HCT116 (cell line): ENCODE data around the gene RASGEF1C. TPM values are rescaled to one million over a fixed set of nuclear protein-coding genes. Genes with fewer than 3 reads are reported as not detected.

ENCODE experiments used
- ATAC-seq: fragments of 200-7000 bp; cut with Tn5 transposase; 2 replicates; pipeline ENCODE4 v1.9.1; 2020; ENCODE audit warnings: mild to moderate bottlenecking, moderate library complexity
- BruUV-seq: library from RNA; stranded (reverse); fragments of 400-500 nt; replicated peaks from 2 replicates; lab custom pipeline; 2021; lab: Mats Ljungman, UMichigan
- CTCF ChIA-PET: fragments of 300-600 bp; sonication (Branson Sonifier 250); formaldehyde crosslinking; loops from one replicate; lab custom pipeline; 2021; ENCODE audit warnings: antibody characterized with exemption; lab: Charles Lee
- POLR2A ChIA-PET: fragments of 300-600, 350-600 bp; sonication (Branson Sonifier 250); formaldehyde crosslinking; loops from one replicate; lab custom pipeline; 2021; ENCODE audit warnings: antibody characterized with exemption; lab: Charles Lee
- RAD21 ChIA-PET, 2 experiments: fragments of 300-600 bp; sonication (Branson Sonifier 250); formaldehyde crosslinking; loops; one replicate each; lab custom pipeline; 2023; ENCODE audit warnings: low total read pairs in 2 of 2; ENCODE audit not compliant: uncharacterized antibody in 2 of 2, unreplicated experiment in 2 of 2, low non-redundant PET in 1 of 2; lab: Charles Lee
- DNase-seq: peaks from one replicate; pipeline ENCODE4 v3.0.0-alpha.2; 2010; ENCODE audit warnings: low read depth, low spot score
- H2AFZ ChIP-seq: fragments of 200-600 bp; shearing (Covaris generic), sonication (generic); 2 replicates; pipeline ENCODE4 v1.6.1; 2017; ENCODE audit warnings: low read depth, mixed run types, mixed read lengths, antibody characterized with exemption, low read length; ENCODE audit not compliant: poor library complexity, severe bottlenecking
- H3K27ac ChIP-seq: 2 replicates; pipeline ENCODE4 v1.5.1; 2012; ENCODE audit warnings: low read depth, low read length
- H3K27me3 ChIP-seq: fragments of 200-600 bp; sonication (generic); 2 replicates; pipeline ENCODE4 v1.6.1; 2016; ENCODE audit warnings: mixed run types, low read length, mixed read lengths; ENCODE audit not compliant: insufficient read depth
- H3K36me3 ChIP-seq, 2 experiments: fragments of 200-500 bp in 1 of 2; fragments of 200-600 bp in 1 of 2; sonication (Bioruptor generic) in 1 of 2; sonication (generic) in 1 of 2; 2 replicates each; pipeline versions ENCODE4 v1.5.1 to v1.6.1; 2014 to 2016; ENCODE audit warnings: low read length in 2 of 2, inconsistent platforms in 1 of 2, mixed read lengths in 1 of 2, mixed run types in 1 of 2; ENCODE audit not compliant: insufficient read depth in 2 of 2, control insufficient read depth in 1 of 2
- H3K4me1 ChIP-seq, 2 experiments: fragments of 200-600 bp in 1 of 2; sonication (generic) in 1 of 2; 2 replicates each; pipeline versions ENCODE4 v1.5.1 to v1.6.1; 2012 to 2017; ENCODE audit warnings: low read length in 2 of 2, inconsistent platforms in 1 of 2, mild to moderate bottlenecking in 1 of 2, mixed read lengths in 1 of 2, mixed run types in 1 of 2, moderate library complexity in 1 of 2; ENCODE audit not compliant: insufficient read depth in 2 of 2, control insufficient read depth in 1 of 2
- H3K4me2 ChIP-seq: fragments of 200-600 bp; sonication (generic); 2 replicates; pipeline ENCODE4 v1.6.1; 2017; ENCODE audit warnings: mixed run types, low read length, mixed read lengths
- H3K4me3 ChIP-seq, 2 experiments: fragments of 200-600 bp in 1 of 2; sonication (generic) in 1 of 2; replicated peaks in 1 of 2; 2 replicates each; pipeline ENCODE4 v1.5.1; 2011 to 2016; ENCODE audit warnings: low read length in 2 of 2, control low read depth in 1 of 2, low read depth in 1 of 2, mild to moderate bottlenecking in 1 of 2, mixed read lengths in 1 of 2, mixed run types in 1 of 2
- H3K79me2 ChIP-seq: fragments of 200-600 bp; sonication (generic); 2 replicates; pipeline ENCODE4 v1.6.1; 2017; ENCODE audit warnings: mild to moderate bottlenecking, mixed run types, low read length, moderate library complexity, mixed read lengths; ENCODE audit not compliant: insufficient read depth
- H3K9ac ChIP-seq: fragments of 200-600 bp; sonication (generic); 2 replicates; pipeline ENCODE4 v1.6.1; 2016; ENCODE audit warnings: low read length, mixed read lengths
- H3K9me2 ChIP-seq: fragments of 200-600 bp; sonication (generic), shearing (Covaris generic); 2 replicates; pipeline ENCODE4 v1.6.1; 2017; ENCODE audit warnings: mixed run types, mild to moderate bottlenecking, moderate library complexity; ENCODE audit not compliant: insufficient read depth
- H3K9me3 ChIP-seq, 2 experiments: fragments of 200-500 bp in 1 of 2; fragments of 200-600 bp in 1 of 2; sonication (Bioruptor generic) in 1 of 2; sonication (generic) in 1 of 2; 2 replicates each; pipeline ENCODE4 v1.6.1; 2014 to 2017; ENCODE audit warnings: low read length in 2 of 2, mixed read lengths in 2 of 2, inconsistent platforms in 1 of 2, low read depth in 1 of 2, mild to moderate bottlenecking in 1 of 2, mixed run types in 1 of 2, moderate library complexity in 1 of 2; ENCODE audit not compliant: control insufficient read depth in 1 of 2, insufficient read depth in 1 of 2
- H4K20me1 ChIP-seq: fragments of 200-600 bp; sonication (generic), shearing (Covaris generic); 2 replicates; pipeline ENCODE4 v1.6.1; 2017; ENCODE audit warnings: mixed run types, mild to moderate bottlenecking, moderate library complexity; ENCODE audit not compliant: insufficient read depth
- ATF3 ChIP-seq: IDR thresholded peaks from 2 replicates; pipeline ENCODE4 v1.6.1; 2012
- CBX3 ChIP-seq: IDR thresholded peaks from 2 replicates; pipeline ENCODE4 v1.6.1; 2012; ENCODE audit warnings: low read depth
- CEBPB ChIP-seq: IDR thresholded peaks from 2 replicates; pipeline ENCODE4 v1.6.1; 2012; ENCODE audit warnings: low read depth
- EZH2 ChIP-seq: fragments of 200-600 bp; sonication (generic); IDR thresholded peaks from 2 replicates; pipeline ENCODE4 v1.6.1; 2017; ENCODE audit warnings: antibody characterized with exemption, mixed run types
- FOSL1 ChIP-seq: IDR thresholded peaks from 2 replicates; pipeline ENCODE4 v1.6.1; 2012; ENCODE audit warnings: low read depth
- JUND ChIP-seq: IDR thresholded peaks from 2 replicates; pipeline ENCODE4 v1.6.1; 2012
- POLR2A ChIP-seq: IDR thresholded peaks from 2 replicates; pipeline ENCODE4 v1.7.0; 2011; ENCODE audit warnings: borderline replicate concordance; ENCODE audit not compliant: insufficient read depth, insufficient read length; ENCODE audit errors: extremely low read depth
- POLR2AphosphoS5 ChIP-seq: IDR thresholded peaks from 2 replicates; pipeline ENCODE4 v1.6.1; 2011; ENCODE audit warnings: mild to moderate bottlenecking, low read depth, low read length, moderate library complexity
- RAD21 ChIP-seq: IDR thresholded peaks from 2 replicates; pipeline ENCODE4 v1.6.1; 2012; ENCODE audit warnings: low read depth, mild to moderate bottlenecking
- SIN3A ChIP-seq: IDR thresholded peaks from 2 replicates; pipeline ENCODE4 v1.6.1; 2012; ENCODE audit warnings: low read depth
- SP1 ChIP-seq: IDR thresholded peaks from 2 replicates; pipeline ENCODE4 v1.6.1; 2012; ENCODE audit warnings: low read depth
- SRF ChIP-seq: IDR thresholded peaks from 2 replicates; pipeline ENCODE4 v1.6.1; 2012; ENCODE audit warnings: low read depth
- TCF7L2 ChIP-seq: IDR thresholded peaks from 2 replicates; pipeline ENCODE4 v1.7.0; 2011; ENCODE audit warnings: borderline replicate concordance, inconsistent platforms; ENCODE audit not compliant: insufficient read depth, insufficient read length; ENCODE audit errors: extremely low read depth
- YY1 ChIP-seq: IDR thresholded peaks from 2 replicates; pipeline ENCODE4 v1.6.1; 2011; ENCODE audit warnings: low read length, low read depth, moderate library complexity, mild to moderate bottlenecking; ENCODE audit not compliant: insufficient replicate concordance; ENCODE audit errors: extremely low read depth
- intact Hi-C: fragments of 100-400 bp; cut with micrococcal nuclease; formaldehyde crosslinking; loops from 2 replicates; pipeline ENCODE4 v1.10.0; 2022
- total RNA-seq: library from RNA; stranded (reverse); gene quantifications from one replicate; pipeline ENCODE4 v1.2.1, GENCODE V29; 2021; ENCODE audit not compliant: unreplicated experiment
- TF ChIP-seq, protein P1 (sequence below): IDR thresholded peaks from 2 replicates; pipeline ENCODE4 v1.6.1; 2011; ENCODE audit warnings: mild to moderate bottlenecking, low read length, moderate library complexity; ENCODE audit not compliant: insufficient replicate concordance; ENCODE audit errors: extremely low read depth
- TF ChIP-seq, protein P2 (sequence below): IDR thresholded peaks from 2 replicates; pipeline ENCODE4 v1.6.1; 2012
- TF ChIP-seq, protein P3 (sequence below): IDR thresholded peaks from 2 replicates; pipeline ENCODE4 v1.6.1; 2012; ENCODE audit warnings: low read depth

RASGEF1C gene
- total RNA-seq, 1 experiment from 2014 or later, result 1.2 TPM

- TF ChIP-seq SP1 (no peak), CEBPB (no peak), POLR2A (no peak)
Measured at GRCh38 chr5:180101451-180102105, 107.4 kb downstream of the RASGEF1C start (continued).

DNA sequence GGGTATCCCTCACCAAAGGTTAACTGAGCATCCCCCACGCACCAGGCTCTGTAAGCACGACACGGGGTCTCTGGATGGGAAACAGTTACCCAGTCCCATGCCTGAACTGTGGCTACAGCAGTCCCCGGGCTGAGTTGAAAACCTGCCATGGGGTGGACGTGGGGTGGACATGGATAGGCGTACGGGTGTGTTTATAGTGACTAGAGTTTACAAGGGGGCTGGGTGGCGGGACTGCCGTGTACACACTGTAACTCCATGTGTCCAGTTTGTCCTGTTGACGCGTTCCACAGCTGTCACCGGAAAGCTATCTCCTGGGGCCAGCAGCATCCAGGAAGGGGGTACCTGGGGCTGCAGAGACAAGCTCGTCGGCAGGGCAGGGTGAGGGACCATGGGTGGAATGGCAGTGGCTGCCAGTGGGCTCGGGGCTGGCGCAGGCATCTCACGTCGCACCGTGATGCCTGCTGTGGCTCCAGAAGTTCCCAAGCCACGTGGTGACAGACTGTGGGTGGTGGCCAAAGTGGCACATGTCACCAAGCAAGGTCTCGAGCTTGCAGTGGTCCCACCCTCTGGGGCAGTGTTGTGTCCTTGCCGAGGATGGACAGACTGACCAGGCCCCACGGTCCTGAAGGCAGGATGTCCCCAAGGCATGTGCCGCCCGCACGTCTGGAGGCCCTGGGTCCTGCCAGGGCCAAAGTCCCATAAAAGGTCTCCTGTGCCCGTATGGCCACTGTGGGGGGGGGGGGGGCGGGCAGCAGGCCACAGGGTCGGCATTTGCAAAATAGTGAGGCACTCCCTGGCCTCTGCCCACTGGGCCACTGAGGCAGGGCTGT is 108.2 kb downstream of the RASGEF1C start:
- TF ChIP-seq SIN3A, result no peak
- no peak for TF ChIP-seq CBX3
- no peak for TF ChIP-seq RAD21
- no peak for TF ChIP-seq TCF7L2
- no peak for TF ChIP-seq FOSL1
- TF ChIP-seq, protein P1, sequence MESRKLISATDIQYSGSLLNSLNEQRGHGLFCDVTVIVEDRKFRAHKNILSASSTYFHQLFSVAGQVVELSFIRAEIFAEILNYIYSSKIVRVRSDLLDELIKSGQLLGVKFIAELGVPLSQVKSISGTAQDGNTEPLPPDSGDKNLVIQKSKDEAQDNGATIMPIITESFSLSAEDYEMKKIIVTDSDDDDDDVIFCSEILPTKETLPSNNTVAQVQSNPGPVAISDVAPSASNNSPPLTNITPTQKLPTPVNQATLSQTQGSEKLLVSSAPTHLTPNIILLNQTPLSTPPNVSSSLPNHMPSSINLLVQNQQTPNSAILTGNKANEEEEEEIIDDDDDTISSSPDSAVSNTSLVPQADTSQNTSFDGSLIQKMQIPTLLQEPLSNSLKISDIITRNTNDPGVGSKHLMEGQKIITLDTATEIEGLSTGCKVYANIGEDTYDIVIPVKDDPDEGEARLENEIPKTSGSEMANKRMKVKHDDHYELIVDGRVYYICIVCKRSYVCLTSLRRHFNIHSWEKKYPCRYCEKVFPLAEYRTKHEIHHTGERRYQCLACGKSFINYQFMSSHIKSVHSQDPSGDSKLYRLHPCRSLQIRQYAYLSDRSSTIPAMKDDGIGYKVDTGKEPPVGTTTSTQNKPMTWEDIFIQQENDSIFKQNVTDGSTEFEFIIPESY, result no peak
- no peak for TF ChIP-seq YY1
- TF ChIP-seq SRF, result no peak
- TF ChIP-seq JUND, result no peak
- TF ChIP-seq POLR2AphosphoS5, result no peak
- TF ChIP-seq, protein P2, sequence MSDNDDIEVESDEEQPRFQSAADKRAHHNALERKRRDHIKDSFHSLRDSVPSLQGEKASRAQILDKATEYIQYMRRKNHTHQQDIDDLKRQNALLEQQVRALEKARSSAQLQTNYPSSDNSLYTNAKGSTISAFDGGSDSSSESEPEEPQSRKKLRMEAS, result no peak
- no peak for TF ChIP-seq SP1
- TF ChIP-seq CEBPB, result no peak
- TF ChIP-seq, protein P3, sequence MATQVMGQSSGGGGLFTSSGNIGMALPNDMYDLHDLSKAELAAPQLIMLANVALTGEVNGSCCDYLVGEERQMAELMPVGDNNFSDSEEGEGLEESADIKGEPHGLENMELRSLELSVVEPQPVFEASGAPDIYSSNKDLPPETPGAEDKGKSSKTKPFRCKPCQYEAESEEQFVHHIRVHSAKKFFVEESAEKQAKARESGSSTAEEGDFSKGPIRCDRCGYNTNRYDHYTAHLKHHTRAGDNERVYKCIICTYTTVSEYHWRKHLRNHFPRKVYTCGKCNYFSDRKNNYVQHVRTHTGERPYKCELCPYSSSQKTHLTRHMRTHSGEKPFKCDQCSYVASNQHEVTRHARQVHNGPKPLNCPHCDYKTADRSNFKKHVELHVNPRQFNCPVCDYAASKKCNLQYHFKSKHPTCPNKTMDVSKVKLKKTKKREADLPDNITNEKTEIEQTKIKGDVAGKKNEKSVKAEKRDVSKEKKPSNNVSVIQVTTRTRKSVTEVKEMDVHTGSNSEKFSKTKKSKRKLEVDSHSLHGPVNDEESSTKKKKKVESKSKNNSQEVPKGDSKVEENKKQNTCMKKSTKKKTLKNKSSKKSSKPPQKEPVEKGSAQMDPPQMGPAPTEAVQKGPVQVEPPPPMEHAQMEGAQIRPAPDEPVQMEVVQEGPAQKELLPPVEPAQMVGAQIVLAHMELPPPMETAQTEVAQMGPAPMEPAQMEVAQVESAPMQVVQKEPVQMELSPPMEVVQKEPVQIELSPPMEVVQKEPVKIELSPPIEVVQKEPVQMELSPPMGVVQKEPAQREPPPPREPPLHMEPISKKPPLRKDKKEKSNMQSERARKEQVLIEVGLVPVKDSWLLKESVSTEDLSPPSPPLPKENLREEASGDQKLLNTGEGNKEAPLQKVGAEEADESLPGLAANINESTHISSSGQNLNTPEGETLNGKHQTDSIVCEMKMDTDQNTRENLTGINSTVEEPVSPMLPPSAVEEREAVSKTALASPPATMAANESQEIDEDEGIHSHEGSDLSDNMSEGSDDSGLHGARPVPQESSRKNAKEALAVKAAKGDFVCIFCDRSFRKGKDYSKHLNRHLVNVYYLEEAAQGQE, result no peak
- TF ChIP-seq ATF3, result no peak
- TF ChIP-seq EZH2, result no peak
- TF ChIP-seq, all 23 proteins: peak for 0
- Histone ChIP-seq H3K79me2 (no peaks in the 10 kb centered on the region), H3K4me2 (no peak overlapping the region), H3K9me2 (no peaks in the 10 kb centered on the region), H3K4me3 (no peak overlapping the region), H3K27me3 (no peaks in the 10 kb centered on the region), H3K36me3 (no peaks in the 10 kb centered on the region), H3K27ac (no peak overlapping the region), H3K9me3 (0 out of 4 replicates have a peak, but pooled peaks cover 0 to 1% of the 10 kb centered on the region in 2 experiments), H3K4me1 (no peaks in the 10 kb centered on the region), H4K20me1 (no peaks in the 10 kb centered on the region), H3K9ac (no peak overlapping the region), H2AFZ (no peak overlapping the region)
- RAD21 ChIA-PET, result no interaction called here
- intact Hi-C loops, result no loop called here
- POLR2A ChIA-PET, result no interaction called here
- ATAC-seq, result no peak
- BruUV-seq, result no TSS peak
- no peak for DNase-seq
- CTCF ChIA-PET, result no interaction called here
